ENCODE measurements around the gene OGDH. TPM values are rescaled to one million over a fixed set of nuclear protein-coding genes. Genes with fewer than 3 reads are reported as not detected.
A peak's percentile ranks its signal among the peaks of the same experiment; 100 is the strongest.

Gene OGDH
- polyA plus RNA-seq, 4 donors, result 66.8 to 136 (median 112) TPM

DNA sequence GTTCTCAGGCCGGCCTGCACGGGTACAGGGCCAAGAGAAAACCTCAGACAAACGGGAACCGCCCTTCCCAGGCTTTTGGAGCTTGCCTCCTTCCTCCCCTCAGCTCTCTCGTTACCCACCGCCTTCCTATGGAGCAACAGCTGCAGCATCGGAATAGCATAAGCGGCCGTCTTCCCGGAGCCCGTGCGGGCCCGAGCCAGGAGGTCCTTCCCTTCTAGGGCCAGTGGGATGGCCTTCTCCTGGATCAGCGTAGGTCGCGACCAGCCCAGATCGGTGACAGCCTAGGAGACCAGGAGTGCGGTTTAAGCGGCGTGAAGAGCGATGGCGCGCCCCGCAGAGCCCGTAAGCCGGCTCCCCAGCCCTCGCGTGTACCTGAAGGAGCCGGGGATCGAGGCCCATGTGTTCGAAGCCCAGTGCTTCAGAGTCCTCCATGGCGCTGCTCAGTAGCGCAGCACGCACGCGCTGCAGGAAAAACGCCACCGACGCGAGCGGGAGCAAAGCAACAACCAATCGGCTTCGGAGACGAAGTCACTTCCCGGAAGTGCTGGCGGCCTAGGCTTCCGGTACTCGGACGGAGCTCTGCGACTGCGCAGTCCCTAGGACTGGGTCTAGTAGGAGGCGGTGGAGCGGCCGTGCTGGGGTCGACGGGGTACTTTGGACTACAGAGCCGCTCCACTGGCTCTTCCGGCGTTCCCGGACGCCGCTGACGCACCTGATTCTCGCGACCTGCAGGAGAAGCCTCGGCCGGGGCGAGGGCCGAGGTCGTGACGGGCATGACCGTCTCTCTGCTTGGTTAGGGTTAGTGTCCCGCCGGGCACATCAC, 32.8 kb upstream of the OGDH start, which contains the start of gene DDX56:
Gene DDX56 (minus strand): TSS at position 445 of the 823 bp plus-strand sequence. CDS start 13 bp downstream, at position 432.
- WGBS, 3 donors, result 0% methylated on average over 71 to 74 of the region's 74 CpGs
- DNase-seq (peak; percentile 97), FAIRE-seq (no peak)
- H3K4me3 ChIP-seq (ENCODE audit: low read depth in 1 of 3, low read length in 3 of 3), result peak within 1 kb of the TSS; percentile 76 to 90 (median 82)
- peak within 1 kb of the TSS; percentile 85 to 94 (median 90) for H3K27ac ChIP-seq (ENCODE audit: low read depth in 1 of 3, low read length in 2 of 3)
- no peaks in the 10 kb centered on the region for H3K9me3 ChIP-seq (ENCODE audit: control insufficient read depth in 2 of 2, insufficient read depth in 1 of 2, low read depth in 1 of 2, low read length in 1 of 2)
- peaks cover 2 to 14% (median 4%) of the 10 kb centered on the region in 3 donors for H3K4me1 ChIP-seq (ENCODE audit: control insufficient read depth in 3 of 3, insufficient read depth in 2 of 3, low read depth in 1 of 3, low read length in 2 of 3)
- peaks cover 16 to 63% (median 18%) of the 10 kb centered on the region in 3 donors for H3K36me3 ChIP-seq (ENCODE audit: control insufficient read depth in 3 of 3, insufficient read depth in 2 of 3, low read depth in 1 of 3, low read length in 3 of 3)
- no peaks in the 10 kb centered on the region for H3K27me3 ChIP-seq (ENCODE audit: control insufficient read depth in 3 of 3, insufficient read depth in 3 of 3, low read length in 3 of 3)

DNA sequence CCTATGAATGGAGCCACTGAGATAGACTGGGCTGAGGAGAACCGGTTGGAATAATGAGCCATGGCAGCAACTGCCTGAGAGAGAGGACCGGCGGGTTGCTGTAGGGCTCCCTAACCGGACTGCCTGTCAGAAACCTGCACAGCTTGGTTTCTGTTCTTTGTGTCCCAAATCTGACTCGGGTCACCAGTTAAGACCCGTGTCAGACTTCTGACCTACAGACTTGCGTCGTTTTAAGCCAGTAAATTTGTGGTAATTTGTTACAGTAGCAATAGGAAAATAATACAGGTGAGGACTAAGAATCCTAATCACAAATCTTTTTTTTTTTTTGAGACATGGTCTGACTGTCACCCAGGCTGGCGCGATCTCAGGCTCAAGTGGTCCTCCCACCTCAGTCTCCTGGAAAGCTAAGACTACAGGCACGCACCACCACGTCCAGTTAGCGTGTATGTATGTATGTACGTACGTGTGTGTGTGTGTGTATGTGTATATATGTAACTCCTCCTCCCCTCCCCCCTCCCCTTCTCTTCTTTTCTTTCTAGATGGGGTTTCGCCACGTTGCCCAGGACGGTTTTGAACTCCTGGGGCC, 32.0 kb upstream of the OGDH start:
- peaks cover 9 to 62% (median 16%) of the 10 kb centered on the region in 3 donors for H3K36me3 ChIP-seq (ENCODE audit: control insufficient read depth in 3 of 3, insufficient read depth in 2 of 3, low read depth in 1 of 3, low read length in 3 of 3)
- peaks cover 2 to 14% (median 4%) of the 10 kb centered on the region in 3 donors for H3K4me1 ChIP-seq (ENCODE audit: control insufficient read depth in 3 of 3, insufficient read depth in 2 of 3, low read depth in 1 of 3, low read length in 2 of 3)
- DNase-seq, result peak in 1 of 2 donors; percentile 13
- no peaks in the 10 kb centered on the region for H3K27me3 ChIP-seq (ENCODE audit: control insufficient read depth in 3 of 3, insufficient read depth in 3 of 3, low read length in 3 of 3)
- FAIRE-seq, result no peak
- H3K9me3 ChIP-seq (ENCODE audit: control insufficient read depth in 2 of 2, insufficient read depth in 1 of 2, low read depth in 1 of 2, low read length in 1 of 2), result no peaks in the 10 kb centered on the region
- 18 to 28% (median 22%) methylated on average over 18 of the region's 18 CpGs for WGBS, 3 donors
- peak overlapping the region; percentile 85 to 94 (median 90) for H3K27ac ChIP-seq (ENCODE audit: low read depth in 1 of 3, low read length in 2 of 3)
- peak overlapping the region; percentile 67 to 90 (median 82) for H3K4me3 ChIP-seq (ENCODE audit: low read depth in 1 of 3, low read length in 3 of 3)

DNA sequence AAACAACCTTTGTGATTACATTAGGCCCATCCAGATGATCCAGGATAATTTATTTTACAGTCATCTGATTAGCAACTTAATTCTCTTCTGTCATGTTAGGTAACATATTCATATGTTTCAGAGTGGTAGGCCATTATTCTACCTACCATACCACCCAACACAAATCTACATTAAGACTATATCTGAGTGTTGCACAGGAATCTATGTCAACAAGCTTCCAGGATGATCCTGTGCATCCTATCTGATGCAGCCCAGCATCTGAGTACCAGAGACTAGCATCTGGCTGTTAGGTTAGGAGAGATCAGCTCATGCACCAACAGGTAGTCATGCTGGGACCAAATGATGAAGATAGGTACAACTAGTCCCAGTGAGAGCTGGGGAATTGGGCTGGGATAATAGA, 31.4 kb upstream of the OGDH start:
- DNase-seq (no peak), FAIRE-seq (no peak)
- Histone ChIP-seq H3K4me1 (ENCODE audit: control insufficient read depth in 3 of 3, insufficient read depth in 2 of 3, low read depth in 1 of 3, low read length in 2 of 3) (peaks cover 2 to 15% (median 4%) of the 10 kb centered on the region in 3 donors), H3K27ac (ENCODE audit: low read depth in 1 of 3, low read length in 2 of 3) (no peak overlapping the region), H3K4me3 (ENCODE audit: low read depth in 1 of 3, low read length in 3 of 3) (peak overlapping the region in 1 of 3 donors; percentile 90), H3K27me3 (ENCODE audit: control insufficient read depth in 3 of 3, insufficient read depth in 3 of 3, low read length in 3 of 3) (no peaks in the 10 kb centered on the region), H3K9me3 (ENCODE audit: control insufficient read depth in 2 of 2, insufficient read depth in 1 of 2, low read depth in 1 of 2, low read length in 1 of 2) (no peaks in the 10 kb centered on the region), H3K36me3 (ENCODE audit: control insufficient read depth in 3 of 3, insufficient read depth in 2 of 3, low read depth in 1 of 3, low read length in 3 of 3) (peaks cover 5 to 60% (median 14%) of the 10 kb centered on the region in 3 donors)

DNA sequence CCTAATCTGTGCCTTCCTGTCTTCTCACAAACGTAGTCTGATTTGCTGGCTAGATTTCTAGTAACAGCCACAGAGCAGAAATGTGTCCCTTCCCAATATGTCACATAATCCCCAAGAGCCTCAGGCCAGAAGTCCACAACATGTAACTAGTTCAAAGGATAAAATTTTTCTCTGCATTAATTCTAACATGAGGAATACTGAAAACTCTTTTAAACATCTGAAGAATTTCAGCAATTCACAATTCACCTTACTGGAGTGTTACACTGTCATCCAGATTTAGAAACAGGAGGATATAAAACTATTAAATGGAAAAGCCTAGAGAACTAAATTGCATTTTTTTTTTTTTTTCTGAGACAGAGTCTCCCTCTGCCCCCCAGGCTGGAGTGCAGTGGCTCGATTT, 30.2 kb upstream of the OGDH start:
- Histone ChIP-seq H3K4me3 (ENCODE audit: low read depth in 1 of 3, low read length in 3 of 3) (no peak overlapping the region), H3K9me3 (ENCODE audit: control insufficient read depth in 2 of 2, insufficient read depth in 1 of 2, low read depth in 1 of 2, low read length in 1 of 2) (no peaks in the 10 kb centered on the region), H3K27me3 (ENCODE audit: control insufficient read depth in 3 of 3, insufficient read depth in 3 of 3, low read length in 3 of 3) (no peaks in the 10 kb centered on the region), H3K27ac (ENCODE audit: low read depth in 1 of 3, low read length in 2 of 3) (no peak overlapping the region), H3K4me1 (ENCODE audit: control insufficient read depth in 3 of 3, insufficient read depth in 2 of 3, low read depth in 1 of 3, low read length in 2 of 3) (peaks cover 2 to 18% (median 4%) of the 10 kb centered on the region in 3 donors), H3K36me3 (ENCODE audit: control insufficient read depth in 3 of 3, insufficient read depth in 2 of 3, low read depth in 1 of 3, low read length in 3 of 3) (peaks cover 2 to 59% (median 7%) of the 10 kb centered on the region in 3 donors)
- FAIRE-seq (no peak), DNase-seq (no peak)
- 75 to 77% (median 76%) methylated on average over 2 of the region's 2 CpGs for WGBS, 3 donors

DNA sequence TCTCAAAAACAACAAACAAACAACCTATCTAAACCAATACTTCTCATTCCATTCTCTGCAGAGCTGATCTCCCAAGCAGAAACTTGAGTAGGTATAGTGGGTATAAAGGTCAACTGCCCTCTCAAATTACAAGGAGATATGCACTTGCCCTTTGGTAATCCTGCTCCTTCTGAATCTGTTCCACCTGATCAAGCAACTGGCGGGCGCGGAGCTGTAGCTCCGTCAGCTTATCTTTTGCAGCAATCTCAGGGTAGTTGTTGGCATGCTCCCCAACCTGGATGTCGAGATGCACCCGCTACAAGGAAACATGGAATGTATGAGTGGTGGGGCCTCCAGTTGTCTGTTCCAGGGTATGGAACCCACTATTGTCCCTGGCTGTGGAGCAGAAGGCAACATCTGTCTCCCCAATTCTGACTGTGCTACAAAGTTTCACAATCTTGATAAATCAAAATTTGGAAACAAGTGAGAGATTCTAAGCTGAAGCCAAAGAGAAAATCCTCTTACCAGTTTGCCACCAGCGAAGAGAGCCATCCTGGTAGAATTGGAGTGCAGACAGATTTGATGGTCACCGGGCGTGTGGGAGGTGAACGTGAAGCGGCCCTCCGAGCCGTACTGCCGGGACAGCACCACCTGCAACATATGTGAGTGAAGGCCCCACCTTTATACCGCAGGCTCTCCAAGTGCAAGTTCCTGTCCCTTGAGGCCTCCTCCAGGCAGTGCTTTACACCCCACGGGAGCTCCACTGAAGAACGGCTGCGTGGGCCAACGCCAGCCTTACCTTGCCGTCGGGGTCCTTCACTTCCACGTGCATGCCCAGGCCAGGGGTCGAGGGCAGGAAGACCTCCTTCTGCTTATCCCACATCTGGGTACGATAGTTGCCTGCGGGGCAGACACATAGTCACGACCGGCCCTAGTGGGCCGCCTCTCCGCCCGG, 25.2 kb upstream of the OGDH start:
- peaks cover 0 to 8% (median 0%) of the 10 kb centered on the region in 3 donors for H3K4me1 ChIP-seq (ENCODE audit: control insufficient read depth in 3 of 3, insufficient read depth in 2 of 3, low read depth in 1 of 3, low read length in 2 of 3)
- peak overlapping the region; percentile 92 to 95 (median 95) for H3K27ac ChIP-seq (ENCODE audit: low read depth in 1 of 3, low read length in 2 of 3)
- no peak for FAIRE-seq
- peak; percentile 83 to 92 for DNase-seq
- H3K36me3 ChIP-seq (ENCODE audit: control insufficient read depth in 3 of 3, insufficient read depth in 2 of 3, low read depth in 1 of 3, low read length in 3 of 3), result peaks cover 0 to 41% (median 5%) of the 10 kb centered on the region in 3 donors
- H3K4me3 ChIP-seq (ENCODE audit: low read depth in 1 of 3, low read length in 3 of 3), result peak overlapping the region; percentile 71 to 86 (median 78)
- no peaks in the 10 kb centered on the region for H3K9me3 ChIP-seq (ENCODE audit: control insufficient read depth in 2 of 2, insufficient read depth in 1 of 2, low read depth in 1 of 2, low read length in 1 of 2)
- 5 to 13% (median 9%) methylated on average over 29 to 30 of the region's 30 CpGs for WGBS, 3 donors
- no peaks in the 10 kb centered on the region for H3K27me3 ChIP-seq (ENCODE audit: control insufficient read depth in 3 of 3, insufficient read depth in 3 of 3, low read length in 3 of 3)

DNA sequence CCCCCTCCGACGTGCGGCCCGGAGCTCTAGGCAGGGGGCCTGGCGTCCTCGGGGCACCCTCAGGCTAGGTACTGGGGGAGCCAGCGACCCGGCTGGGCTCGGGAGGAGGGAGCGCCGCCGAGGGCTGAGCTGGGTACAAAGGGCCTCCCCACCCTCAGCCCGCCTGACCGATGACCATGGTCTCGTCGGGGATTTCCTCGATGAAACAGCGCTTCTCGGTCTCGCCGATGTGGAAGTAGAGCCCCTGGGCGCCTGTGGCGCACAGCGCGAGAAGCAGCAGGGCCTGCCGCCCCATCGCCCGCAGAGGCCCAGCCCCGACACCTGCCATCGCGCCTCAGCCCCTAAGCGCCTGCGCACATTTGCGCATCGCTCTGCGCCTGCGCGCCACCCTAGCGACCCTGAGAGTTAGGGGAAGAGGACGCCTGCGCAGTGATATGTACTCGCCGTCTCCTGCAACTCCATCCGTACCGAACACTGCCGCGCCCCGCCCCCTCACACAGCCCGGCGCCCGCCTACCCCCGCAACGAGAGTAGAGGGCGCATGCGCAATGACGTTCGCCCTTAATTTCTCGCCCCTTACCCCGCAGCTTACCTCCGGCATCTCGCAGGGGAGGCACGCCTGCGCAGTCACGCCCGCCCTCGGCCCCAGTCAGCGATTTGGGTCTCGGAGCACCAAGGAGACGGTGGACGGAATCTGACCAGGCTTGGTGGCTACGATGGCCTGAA, 24.4 kb upstream of the OGDH start, which contains the start of gene TMED4:
Gene TMED4 (minus strand): TSS at position 353 of the 725 bp plus-strand sequence. CDS start 25 bp downstream, at position 328.
- Histone ChIP-seq H3K4me1 (ENCODE audit: control insufficient read depth in 3 of 3, insufficient read depth in 2 of 3, low read depth in 1 of 3, low read length in 2 of 3) (peaks cover 0 to 8% (median 0%) of the 10 kb centered on the region in 3 donors), H3K27me3 (ENCODE audit: control insufficient read depth in 3 of 3, insufficient read depth in 3 of 3, low read length in 3 of 3) (no peaks in the 10 kb centered on the region), H3K36me3 (ENCODE audit: control insufficient read depth in 3 of 3, insufficient read depth in 2 of 3, low read depth in 1 of 3, low read length in 3 of 3) (peaks cover 0 to 36% (median 5%) of the 10 kb centered on the region in 3 donors), H3K27ac (ENCODE audit: low read depth in 1 of 3, low read length in 2 of 3) (peak within 1 kb of the TSS; percentile 92 to 99 (median 99)), H3K9me3 (ENCODE audit: control insufficient read depth in 2 of 2, insufficient read depth in 1 of 2, low read depth in 1 of 2, low read length in 1 of 2) (no peaks in the 10 kb centered on the region), H3K4me3 (ENCODE audit: low read depth in 1 of 3, low read length in 3 of 3) (peak within 1 kb of the TSS; percentile 71 to 86 (median 78))
- DNase-seq (peak; percentile 99 to 100), FAIRE-seq (no peak)
- WGBS, 3 donors, result 0 to 1% (median 0%) methylated on average over 53 to 71 of the region's 71 CpGs

DNA sequence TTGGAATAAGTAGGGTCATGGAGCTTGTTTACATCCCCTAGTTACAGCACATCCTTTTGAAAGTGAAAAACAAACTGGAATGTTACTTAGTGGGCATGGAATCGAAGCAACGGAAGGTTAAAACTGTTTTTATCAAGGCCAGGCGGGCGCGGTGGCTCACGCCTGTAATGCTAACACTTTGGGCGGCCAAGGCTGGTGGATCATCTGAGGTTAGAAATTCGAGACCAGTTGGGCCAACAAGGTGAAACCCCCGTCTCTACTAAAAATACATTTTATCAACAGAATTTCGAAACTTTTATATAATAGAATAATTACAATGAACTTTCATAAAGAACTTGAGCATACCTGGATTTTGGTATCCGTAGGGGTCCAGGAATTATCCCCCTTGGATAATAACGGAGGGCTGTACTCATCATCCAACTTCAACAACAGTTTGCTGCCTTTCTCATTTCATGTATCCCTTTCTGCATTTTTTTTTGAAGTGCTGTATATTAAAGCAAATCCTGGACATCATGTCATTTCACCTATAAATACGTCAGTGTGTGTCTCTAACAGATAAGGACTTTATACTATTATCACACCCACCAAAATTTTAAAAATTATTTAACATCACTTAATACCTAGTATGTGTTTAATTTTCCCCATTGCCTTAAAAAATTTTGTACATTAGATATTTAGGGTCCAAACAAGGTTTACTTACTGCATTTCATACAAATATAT, 23.1 kb upstream of the OGDH start:
- Histone ChIP-seq H3K36me3 (ENCODE audit: control insufficient read depth in 3 of 3, insufficient read depth in 2 of 3, low read depth in 1 of 3, low read length in 3 of 3) (peaks cover 0 to 30% (median 5%) of the 10 kb centered on the region in 3 donors), H3K4me1 (ENCODE audit: control insufficient read depth in 3 of 3, insufficient read depth in 2 of 3, low read depth in 1 of 3, low read length in 2 of 3) (peaks cover 0 to 7% (median 0%) of the 10 kb centered on the region in 3 donors), H3K9me3 (ENCODE audit: control insufficient read depth in 2 of 2, insufficient read depth in 1 of 2, low read depth in 1 of 2, low read length in 1 of 2) (no peaks in the 10 kb centered on the region), H3K4me3 (ENCODE audit: low read depth in 1 of 3, low read length in 3 of 3) (peak overlapping the region in 2 of 3 donors; percentile 71 to 77), H3K27me3 (ENCODE audit: control insufficient read depth in 3 of 3, insufficient read depth in 3 of 3, low read length in 3 of 3) (no peaks in the 10 kb centered on the region), H3K27ac (ENCODE audit: low read depth in 1 of 3, low read length in 2 of 3) (peak overlapping the region; percentile 92 to 99 (median 99))
- whole genome bisulfite sequencing, 3 donors, result 70 to 86% (median 71%) methylated on average over 13 of the region's 13 CpGs
- DNase-seq (peak in 1 of 2 donors; percentile 24), FAIRE-seq (no peak)
